ENCODE data around the gene PLD4. TPM values are rescaled to one million over a fixed set of nuclear protein-coding genes. Genes with fewer than 3 reads are reported as not detected.

The PLD4 gene
- total RNA-seq, 1 donor from 2014 or later: not detected

- H3K9me3 ChIP-seq: no peaks in the 10 kb centered on the region
- H3K4me1 ChIP-seq: peaks cover 17% of the 10 kb centered on the region
- no peak overlapping the region for H3K4me3 ChIP-seq
- DNase-seq (ENCODE audit: extremely low spot score in 2 of 2): no peak
- intact Hi-C loops (cut with DNase I): no loop called here
- TF ChIP-seq POLR2A (IDR thresholded peaks at IDR 0.05) (no peak), POLR2AphosphoS5 (IDR thresholded peaks at IDR 0.05; ENCODE audit: insufficient read depth in 1 of 2, low read depth in 1 of 2) (no peak)
- TF ChIP-seq, protein P1, sequence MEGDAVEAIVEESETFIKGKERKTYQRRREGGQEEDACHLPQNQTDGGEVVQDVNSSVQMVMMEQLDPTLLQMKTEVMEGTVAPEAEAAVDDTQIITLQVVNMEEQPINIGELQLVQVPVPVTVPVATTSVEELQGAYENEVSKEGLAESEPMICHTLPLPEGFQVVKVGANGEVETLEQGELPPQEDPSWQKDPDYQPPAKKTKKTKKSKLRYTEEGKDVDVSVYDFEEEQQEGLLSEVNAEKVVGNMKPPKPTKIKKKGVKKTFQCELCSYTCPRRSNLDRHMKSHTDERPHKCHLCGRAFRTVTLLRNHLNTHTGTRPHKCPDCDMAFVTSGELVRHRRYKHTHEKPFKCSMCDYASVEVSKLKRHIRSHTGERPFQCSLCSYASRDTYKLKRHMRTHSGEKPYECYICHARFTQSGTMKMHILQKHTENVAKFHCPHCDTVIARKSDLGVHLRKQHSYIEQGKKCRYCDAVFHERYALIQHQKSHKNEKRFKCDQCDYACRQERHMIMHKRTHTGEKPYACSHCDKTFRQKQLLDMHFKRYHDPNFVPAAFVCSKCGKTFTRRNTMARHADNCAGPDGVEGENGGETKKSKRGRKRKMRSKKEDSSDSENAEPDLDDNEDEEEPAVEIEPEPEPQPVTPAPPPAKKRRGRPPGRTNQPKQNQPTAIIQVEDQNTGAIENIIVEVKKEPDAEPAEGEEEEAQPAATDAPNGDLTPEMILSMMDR (IDR thresholded peaks at IDR 0.05): no peak
- H3K27ac ChIP-seq: no peak overlapping the region
- peaks cover 0 to 38% of the 10 kb centered on the region in 2 donors for H3K36me3 ChIP-seq
- H3K27me3 ChIP-seq: no peaks in the 10 kb centered on the region
These were observed 13.2 kb downstream of the PLD4 start for GRCh38 chr14:104937694-104938365.

DNA sequence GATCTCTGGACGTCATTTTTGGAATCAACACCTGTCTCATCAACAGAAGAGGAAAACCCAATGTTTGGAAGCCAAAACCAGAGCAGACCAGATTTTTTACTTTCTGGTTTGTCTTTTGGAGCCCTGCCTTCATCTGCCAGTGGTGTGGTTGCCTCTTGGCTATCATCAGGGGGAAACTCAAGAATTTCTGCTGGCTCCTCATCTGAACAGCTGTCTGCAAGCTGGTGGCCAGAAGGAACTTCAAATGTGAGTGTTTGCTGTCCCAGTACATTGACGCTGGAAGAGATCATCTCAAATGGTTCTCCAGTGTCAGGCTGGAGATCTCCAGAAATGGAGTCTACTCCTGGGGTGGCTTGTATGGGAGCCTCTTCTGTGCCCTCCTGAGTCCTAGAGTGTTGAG is 13.8 kb downstream of the PLD4 start:
- DNase-seq (ENCODE audit: extremely low spot score in 2 of 2): no peak
- no peak overlapping the region for H3K4me3 ChIP-seq
- no peaks in the 10 kb centered on the region for H3K27me3 ChIP-seq
- no peak for TF ChIP-seq POLR2A (IDR thresholded peaks at IDR 0.05)
- TF ChIP-seq, protein P1 (IDR thresholded peaks at IDR 0.05): no peak
- no peak for TF ChIP-seq POLR2AphosphoS5 (IDR thresholded peaks at IDR 0.05; ENCODE audit: insufficient read depth in 1 of 2, low read depth in 1 of 2)
- peaks cover 0 to 41% of the 10 kb centered on the region in 2 donors for H3K36me3 ChIP-seq
- intact Hi-C loops (cut with DNase I): no loop called here
- peaks cover 13% of the 10 kb centered on the region for H3K4me1 ChIP-seq
- H3K27ac ChIP-seq: no peak overlapping the region
- no peaks in the 10 kb centered on the region for H3K9me3 ChIP-seq

DNA sequence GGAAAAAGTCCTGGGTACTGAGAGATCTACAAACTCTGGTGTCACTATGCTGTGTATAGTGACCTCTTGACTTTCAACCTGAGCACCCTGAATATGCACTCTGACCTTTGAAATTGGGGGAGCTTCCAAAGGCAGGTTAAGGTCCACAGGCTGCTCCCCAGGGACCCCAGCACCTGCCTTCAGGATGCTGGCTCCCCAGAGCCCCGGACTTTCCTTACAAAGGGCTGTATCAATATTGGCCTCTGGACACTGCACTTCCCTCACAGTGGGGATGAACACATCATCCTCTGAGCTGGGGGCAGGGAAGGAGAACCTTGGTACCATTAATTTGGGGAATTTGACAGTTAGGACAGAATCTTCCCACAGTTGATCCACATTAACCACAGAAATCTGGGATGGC is 14.3 kb downstream of the PLD4 start:
- DNase-seq (ENCODE audit: extremely low spot score in 2 of 2): no peak
- Histone ChIP-seq H3K36me3 (peaks cover 0 to 46% of the 10 kb centered on the region in 2 donors), H3K27me3 (no peaks in the 10 kb centered on the region), H3K4me1 (peaks cover 9% of the 10 kb centered on the region), H3K9me3 (no peaks in the 10 kb centered on the region), H3K27ac (no peak overlapping the region), H3K4me3 (no peak overlapping the region)
- intact Hi-C loops (cut with DNase I): no loop called here
- TF ChIP-seq POLR2A (IDR thresholded peaks at IDR 0.05) (no peak), POLR2AphosphoS5 (IDR thresholded peaks at IDR 0.05; ENCODE audit: insufficient read depth in 1 of 2, low read depth in 1 of 2) (no peak)
- TF ChIP-seq, protein P1 (IDR thresholded peaks at IDR 0.05): no peak

- peaks cover 0 to 49% of the 10 kb centered on the region in 2 donors for H3K36me3 ChIP-seq
- intact Hi-C loops (cut with DNase I): no loop called here
- DNase-seq (ENCODE audit: extremely low spot score in 2 of 2): no peak
- H3K9me3 ChIP-seq: no peaks in the 10 kb centered on the region
- H3K4me1 ChIP-seq: peaks cover under 1% of the 10 kb centered on the region
- H3K27me3 ChIP-seq: no peaks in the 10 kb centered on the region
- no peak overlapping the region for H3K4me3 ChIP-seq
- TF ChIP-seq POLR2AphosphoS5 (IDR thresholded peaks at IDR 0.05; ENCODE audit: insufficient read depth in 1 of 2, low read depth in 1 of 2) (no peak), POLR2A (IDR thresholded peaks at IDR 0.05) (no peak)
- TF ChIP-seq, protein P1 (IDR thresholded peaks at IDR 0.05): no peak
- no peak overlapping the region for H3K27ac ChIP-seq
These were observed 15.2 kb downstream of the PLD4 start for GRCh38 chr14:104939666-104940410.
